Measurements from ENCODE around the gene HOXD8. TPM values are rescaled to one million over a fixed set of nuclear protein-coding genes. Genes with fewer than 3 reads are reported as not detected.

HOXD8 gene
- total RNA-seq, 1 donor from 2014 or later: 2.2 TPM

DNA sequence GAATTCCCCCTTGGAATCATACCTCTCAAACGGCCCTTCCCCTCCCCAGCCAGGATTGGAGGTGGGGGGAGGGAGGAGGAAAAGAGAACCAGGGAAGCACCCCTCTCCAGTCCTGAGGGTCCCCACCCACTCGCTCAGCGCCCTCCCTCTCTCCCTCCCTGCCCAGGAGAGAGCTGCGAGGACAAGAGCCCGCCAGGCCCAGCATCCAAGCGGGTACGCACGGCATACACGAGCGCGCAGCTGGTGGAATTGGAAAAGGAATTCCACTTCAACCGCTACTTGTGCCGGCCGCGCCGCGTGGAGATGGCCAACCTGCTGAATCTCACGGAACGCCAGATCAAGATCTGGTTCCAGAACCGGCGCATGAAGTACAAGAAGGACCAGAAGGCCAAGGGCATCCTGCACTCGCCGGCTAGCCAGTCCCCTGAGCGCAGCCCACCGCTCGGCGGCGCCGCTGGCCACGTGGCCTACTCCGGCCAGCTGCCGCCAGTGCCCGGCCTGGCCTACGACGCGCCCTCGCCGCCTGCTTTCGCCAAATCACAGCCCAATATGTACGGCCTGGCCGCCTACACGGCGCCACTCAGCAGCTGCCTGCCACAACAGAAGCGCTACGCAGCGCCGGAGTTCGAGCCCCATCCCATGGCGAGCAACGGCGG lies 42.0 kb downstream of the HOXD8 start:
- DNase-seq (ENCODE audit: low read depth): no peak

DNA sequence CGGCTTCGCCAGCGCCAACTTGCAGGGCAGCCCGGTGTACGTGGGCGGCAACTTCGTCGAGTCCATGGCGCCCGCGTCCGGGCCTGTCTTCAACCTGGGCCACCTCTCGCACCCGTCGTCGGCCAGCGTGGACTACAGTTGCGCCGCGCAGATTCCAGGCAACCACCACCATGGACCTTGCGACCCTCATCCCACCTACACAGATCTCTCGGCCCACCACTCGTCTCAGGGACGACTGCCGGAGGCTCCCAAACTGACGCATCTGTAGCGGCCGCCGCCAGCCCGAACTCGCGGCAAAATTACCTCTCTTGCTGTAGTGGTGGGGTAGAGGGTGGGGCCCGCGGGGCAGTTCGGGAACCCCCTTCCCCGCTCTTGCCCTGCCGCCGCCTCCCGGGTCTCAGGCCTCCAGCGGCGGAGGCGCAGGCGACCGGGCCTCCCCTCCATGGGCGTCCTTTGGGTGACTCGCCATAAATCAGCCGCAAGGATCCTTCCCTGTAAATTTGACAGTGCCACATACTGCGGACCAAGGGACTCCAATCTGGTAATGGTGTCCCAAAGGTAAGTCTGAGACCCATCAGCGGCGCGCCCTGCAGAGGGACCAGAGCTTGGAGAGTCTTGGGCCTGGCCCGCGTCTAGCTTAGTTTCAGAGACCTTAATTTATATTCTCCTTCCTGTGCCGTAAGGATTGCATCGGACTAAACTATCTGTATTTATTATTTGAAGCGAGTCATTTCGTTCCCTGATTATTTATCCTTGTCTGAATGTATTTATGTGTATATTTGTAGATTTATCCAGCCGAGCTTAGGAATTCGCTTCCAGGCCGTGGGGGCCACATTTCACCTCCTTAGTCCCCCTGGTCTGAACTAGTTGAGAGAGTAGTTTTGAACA lies 42.7 kb downstream of the HOXD8 start:
- no peak for DNase-seq (ENCODE audit: low read depth)

DNA sequence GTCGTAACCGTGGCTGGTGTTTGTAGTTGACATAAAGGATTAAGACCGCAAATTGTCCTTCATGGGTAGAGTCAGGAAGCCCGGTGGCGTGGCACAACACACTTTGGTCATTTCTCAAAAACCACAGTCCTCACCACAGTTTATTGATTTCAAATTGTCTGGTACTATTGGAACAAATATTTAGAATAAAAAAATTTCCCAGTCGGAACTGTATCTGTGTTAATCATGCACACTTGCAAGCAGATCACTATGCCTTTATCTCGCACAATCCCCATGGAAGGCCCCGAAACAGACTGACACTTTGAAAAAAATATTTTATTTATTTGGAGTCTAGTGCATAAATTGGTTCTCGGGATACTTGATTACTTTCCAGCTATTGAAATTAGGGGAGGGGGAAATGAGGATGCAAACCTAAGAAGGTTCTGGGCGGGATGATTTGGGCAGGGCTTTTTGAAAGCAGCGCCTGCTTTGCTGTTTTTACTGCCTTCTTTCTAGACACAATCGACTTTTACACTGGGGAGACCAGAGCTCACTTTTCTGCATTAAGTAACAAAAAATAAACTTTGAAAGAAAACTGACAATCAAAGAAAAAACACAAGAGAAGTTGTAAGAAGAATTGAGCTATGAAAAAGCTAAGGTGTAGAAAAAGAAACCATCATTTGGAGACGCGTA lies 43.5 kb downstream of the HOXD8 start:
- DNase-seq (ENCODE audit: low read depth): no peak

DNA sequence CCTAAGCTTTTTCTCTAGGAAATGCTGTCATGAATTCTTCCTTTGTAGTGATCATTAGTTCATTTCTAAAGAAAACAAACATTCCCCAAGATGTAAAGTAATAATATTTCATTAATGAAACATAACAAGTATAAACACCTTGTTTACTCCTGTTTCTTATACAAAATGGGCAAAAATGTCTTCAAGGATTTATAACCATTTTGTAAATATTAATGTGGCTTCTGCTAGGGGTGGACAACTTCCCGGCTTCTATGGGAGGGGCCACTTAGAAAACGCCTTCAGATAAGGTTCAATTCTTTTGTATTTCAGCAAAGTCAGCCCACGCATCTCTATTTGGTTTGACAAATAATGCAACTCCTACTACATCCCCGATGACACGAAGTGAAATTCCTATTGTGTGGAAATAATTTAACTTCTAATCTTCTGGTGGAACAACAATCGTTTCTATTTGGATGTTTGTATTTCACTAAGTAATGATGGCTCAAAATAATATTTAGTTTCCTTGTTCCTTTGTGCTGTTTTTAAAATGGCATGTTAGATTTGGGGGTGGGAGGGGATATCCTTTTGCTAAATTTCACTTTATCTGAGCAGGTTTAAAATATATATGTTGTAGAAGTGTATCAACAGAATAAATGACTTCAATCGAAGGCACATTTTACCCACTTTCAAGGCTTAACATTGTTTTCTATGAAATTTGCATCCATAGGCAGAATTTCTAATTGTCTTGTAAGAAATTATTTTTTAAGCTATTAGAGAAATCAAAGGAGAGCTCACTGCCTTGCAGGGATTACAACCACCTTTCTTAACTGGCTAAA lies 44.3 kb downstream of the HOXD8 start:
- DNase-seq (ENCODE audit: low read depth): no peak

DNA sequence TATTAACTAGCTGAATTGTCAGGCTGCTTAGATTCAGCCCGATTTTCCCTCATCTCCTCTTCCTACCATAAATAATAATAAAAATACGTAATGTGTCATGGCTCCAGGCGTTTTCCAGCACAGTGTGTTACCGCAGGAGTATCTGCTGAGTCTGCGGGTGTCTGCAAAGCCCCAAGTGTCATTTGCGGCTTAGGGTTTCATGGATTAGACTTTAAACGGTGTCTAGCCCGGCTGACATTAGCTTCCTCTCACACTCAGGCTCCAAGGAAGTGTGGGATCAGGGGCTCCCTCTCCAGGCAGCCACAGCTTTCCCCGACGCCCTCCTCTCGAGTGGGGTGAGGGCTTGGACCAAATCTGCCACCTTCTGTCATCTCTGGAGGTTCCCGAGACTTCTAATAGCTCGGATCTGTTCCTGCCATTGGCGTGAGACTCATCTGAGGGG lies 44.9 kb downstream of the HOXD8 start:
- DNase-seq (ENCODE audit: low read depth): no peak

DNA sequence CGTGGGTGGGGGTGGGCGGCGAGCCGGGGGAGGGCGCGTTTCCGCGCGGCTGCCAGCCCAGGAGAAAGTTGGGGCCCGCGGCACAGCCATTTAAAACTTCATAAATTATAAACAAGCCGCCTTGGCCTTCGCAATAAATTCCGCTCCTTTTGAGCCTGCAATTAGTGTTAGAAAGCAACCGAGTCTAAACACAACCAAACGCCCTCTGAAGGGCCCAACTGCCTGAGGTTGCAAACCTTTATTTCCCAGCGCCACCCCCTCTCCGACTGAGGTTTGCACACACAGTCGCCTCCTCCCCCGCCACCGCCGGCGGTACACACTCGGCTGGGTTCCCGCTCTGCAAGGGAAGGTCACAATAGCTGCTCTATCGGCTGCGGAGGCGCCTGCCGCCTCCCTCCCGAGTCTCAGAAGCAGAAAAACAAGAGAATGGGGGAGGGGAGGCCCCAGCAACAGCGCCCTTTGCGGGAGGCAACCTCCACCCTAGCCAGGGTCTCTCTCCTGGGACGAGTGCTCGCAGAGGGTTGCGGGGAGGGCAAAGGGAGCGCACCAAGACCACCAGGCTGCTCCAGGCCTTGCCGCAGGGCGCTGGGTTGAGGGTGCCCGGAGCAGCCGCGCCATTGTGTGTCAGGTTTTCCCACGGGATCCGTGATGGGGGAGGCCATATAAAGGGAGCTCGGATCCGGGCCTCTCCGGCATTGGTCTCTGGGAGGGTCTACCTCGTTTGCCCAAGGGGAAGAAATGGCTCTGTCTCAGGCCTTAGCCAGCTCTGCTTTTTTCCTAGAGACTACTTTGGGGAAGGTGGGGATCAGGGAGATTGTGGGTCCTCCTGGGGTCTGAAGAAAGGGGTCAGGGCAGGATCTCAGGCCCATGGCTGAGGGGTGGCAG lies 45.6 kb downstream of the HOXD8 start:
- DNase-seq (ENCODE audit: low read depth): no peak

DNA sequence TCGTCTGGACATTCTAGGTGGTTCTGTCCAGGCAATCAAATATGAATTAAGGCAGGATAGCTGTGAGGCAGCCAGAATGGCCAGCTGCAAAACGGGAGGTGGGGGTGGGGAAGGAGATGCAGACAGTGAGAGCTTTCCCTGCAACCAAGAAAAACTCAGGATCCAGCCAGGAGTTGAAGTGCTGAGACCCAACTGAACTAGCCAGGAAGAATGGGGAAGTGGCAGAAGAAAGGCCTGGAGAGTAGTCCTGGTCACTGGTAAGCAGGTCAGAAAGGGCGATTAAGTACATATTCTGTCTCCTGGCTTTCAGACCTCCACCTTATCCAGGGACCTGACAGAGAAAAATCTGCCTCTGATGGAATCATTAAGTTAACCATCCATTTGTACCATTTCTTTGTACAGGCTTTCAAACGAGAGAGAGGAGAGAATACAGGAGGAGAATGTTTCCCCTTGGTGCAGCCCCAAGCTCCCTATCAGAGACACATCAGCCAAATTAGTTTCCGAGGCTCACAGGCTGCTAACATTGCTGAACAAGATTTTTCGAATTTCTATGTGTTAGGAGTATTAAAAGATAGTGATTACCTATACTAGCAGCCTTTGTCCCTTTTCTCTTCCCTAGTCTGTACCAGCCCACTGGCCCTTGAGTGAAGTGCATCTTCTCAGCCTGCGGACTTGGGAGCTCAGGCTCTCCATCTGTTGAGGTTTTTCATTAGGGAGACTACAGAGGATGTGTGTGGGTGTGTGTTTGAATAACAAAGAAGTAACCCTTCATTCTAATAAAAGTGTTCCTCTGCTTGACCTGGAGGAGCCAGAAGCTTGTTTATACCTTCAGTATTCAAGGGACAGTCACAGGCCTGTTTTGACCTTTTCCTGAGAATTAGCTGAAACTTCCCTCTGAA lies 46.5 kb downstream of the HOXD8 start:
- no peak for DNase-seq (ENCODE audit: low read depth)

DNA sequence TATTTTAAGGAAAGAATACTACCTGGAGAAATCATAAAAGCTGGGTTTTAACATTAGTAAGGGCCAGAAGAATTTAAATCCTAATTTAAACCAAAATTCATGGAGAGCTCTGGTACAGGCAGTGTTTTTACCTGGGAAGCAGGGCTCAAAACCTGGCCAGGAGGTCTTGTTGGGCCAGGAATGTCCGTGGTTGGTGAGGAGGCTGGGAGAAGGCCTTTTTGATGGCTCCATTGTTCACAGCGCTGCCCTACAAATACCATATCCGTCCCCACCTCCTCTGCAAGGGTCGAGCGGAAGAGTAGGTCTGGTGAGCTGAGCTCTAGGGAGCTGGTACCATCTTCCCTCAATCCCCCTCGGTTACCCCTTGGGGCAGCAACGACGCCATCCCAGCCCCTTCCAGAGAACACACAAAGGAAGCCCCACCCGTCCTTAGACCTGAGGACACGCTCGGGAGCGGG lies 48.1 kb downstream of the HOXD8 start:
- no peak for DNase-seq (ENCODE audit: low read depth)

DNA sequence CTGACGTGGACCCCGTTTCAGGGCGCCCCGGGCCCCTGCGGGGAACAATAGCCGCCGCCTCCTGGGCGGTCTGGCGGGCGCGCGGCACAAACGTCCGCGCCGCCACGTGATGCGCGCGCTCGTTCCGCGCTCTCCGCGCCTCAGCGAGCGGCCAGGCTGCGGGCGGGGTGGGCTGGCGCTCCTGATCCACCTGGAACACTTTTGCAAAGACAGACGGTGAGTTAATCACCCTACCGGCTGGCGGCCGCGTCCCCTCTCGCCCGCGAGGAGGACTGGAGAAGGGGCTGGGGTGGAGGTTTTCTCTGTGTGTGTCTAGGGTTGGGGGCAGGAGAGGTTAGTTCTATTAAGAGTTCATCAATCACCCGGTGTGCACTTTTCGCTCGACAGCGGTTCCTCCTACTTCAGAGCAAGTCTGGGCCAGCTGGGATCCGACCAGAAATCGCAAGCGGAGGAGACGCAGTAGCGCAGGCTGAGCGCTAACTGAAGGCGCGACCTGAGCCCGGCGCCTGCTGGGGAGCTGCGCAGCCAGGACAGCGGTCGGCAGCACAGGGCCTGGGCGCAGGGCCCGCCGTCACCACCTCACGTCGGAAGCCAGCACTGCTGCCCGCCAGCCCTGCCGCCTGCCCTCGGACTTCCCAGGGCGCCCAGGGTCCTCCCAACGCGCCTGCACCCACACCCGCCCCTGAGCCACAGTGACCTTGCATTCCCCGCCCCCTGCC lies 48.7 kb downstream of the HOXD8 start:
- DNase-seq (ENCODE audit: low read depth): no peak

DNA sequence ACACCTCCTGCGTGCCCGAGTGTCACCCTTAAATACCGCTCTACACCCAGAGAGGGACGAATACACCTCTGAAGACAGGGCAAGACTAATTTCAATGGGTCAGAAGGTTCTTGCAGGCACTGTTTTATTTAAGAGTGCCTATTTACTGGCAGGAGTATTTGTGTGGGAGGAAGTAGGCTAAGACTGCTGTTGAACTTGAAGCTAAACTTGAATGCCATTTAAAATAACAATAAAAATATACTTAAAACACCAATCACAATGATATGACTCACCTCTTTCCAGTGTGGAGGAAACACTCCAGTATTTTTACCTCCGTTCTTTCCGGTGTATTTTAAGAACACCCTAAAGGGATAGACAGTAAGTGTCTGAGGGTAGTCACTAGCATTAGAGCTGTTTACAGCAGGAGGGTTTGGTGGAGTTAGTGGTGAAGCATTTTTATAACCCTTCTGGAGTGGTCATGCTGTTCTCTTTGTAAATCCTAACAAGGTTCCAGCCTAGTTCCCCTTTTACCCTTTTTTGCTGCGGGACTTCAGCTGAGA lies 49.3 kb downstream of the HOXD8 start:
- DNase-seq (ENCODE audit: low read depth): no peak

DNA sequence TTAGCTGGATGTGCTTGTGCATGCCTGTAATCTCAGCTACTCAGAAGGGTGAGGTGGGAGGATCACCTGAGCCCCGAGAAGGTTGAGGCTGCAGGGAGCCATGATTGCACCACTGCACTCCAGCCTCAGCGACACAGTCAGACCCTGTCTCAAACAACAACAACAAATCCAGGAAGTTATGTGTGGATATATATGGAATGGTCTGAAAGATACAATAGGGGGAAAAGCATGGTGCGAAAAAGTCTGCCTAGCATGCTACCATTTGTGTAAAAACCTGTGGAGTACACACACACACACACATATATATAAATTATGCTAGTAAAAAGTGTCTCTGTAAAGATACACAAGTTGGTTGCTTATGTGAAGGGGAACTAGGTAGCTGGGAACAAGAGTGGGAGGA lies 52.0 kb downstream of the HOXD8 start:
- no peak for DNase-seq (ENCODE audit: low read depth)

MicroRNAs within 50 kb of the gene (microRNA counts, 767-probe panel; counts per million panel counts)
- not detected for microRNA hsa-miR-10b-5p

Small RNA genes lying within 50 kb of the gene (microRNA-seq; reads per million reads assigned to microRNA genes)
- 206 reads per million, percentile 65 among the genes with 10 or more reads in this experiment for gene MIR10B

Other genes starting within 250 kb of the HOXD8 start
- 34.4 and 51.5 TPM in 2 replicates for gene LNPK, start 127.4 kb upstream of the HOXD8 start, total RNA-seq
- gene EVX2, start 45.7 kb upstream of the HOXD8 start, total RNA-seq: not detected in 2 replicates
- not detected in 2 replicates for gene HOXD13, start 37.0 kb upstream of the HOXD8 start, total RNA-seq
- not detected in 2 replicates for gene HOXD12, start 29.9 kb upstream of the HOXD8 start, total RNA-seq
- not detected in 2 replicates for gene HOXD11, start 22.4 kb upstream of the HOXD8 start, total RNA-seq
- gene HOXD10, start 12.9 kb upstream of the HOXD8 start, total RNA-seq: not detected in 2 replicates
- gene HOXD9, start 7.0 kb upstream of the HOXD8 start, total RNA-seq: 0.16 and 0.29 TPM in 2 replicates
- not detected in 2 replicates for gene HOXD4, start 21.8 kb downstream of the HOXD8 start, total RNA-seq
- not detected in 2 replicates for gene HOXD3, start 27.6 kb downstream of the HOXD8 start, total RNA-seq
- not detected in 2 replicates for gene HOXD1, start 59.0 kb downstream of the HOXD8 start, total RNA-seq
- gene MTX2, start 139.7 kb downstream of the HOXD8 start, total RNA-seq: 50.1 and 52.2 TPM in 2 replicates